NT2/D1 (cell line): ENCODE measurements around the gene FAM187B.

Experiments
- YY1 ChIP-seq: IDR thresholded peaks from 2 replicates; pipeline ENCODE4 v1.6.1; 2011; ENCODE audit not compliant: insufficient read length, insufficient read depth
- ZNF274 ChIP-seq: IDR thresholded peaks from 2 replicates; pipeline ENCODE4 v1.6.1; 2011; ENCODE audit warnings: mild to moderate bottlenecking, low read depth, low read length

DNA sequence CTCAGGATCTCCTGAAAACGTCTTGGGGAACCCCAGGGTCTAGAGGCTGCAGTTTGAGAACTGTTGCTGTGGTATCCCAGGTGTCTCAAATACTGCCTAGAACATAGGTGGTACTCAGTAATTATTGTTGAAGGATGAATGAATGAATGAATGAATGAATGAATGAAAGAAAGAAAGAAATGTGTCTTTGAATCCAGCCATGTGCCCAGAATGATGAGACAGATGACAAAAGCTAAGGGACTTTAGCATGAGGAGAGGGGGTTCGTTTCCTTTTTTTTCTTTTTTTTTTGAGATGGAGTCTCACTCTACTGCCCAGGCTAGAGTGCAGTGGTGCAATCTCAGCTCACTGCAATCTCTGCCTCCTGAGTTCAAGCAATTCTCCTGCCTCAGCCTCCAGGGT lies 28.0 kb upstream of the FAM187B start:
- no peak for TF ChIP-seq ZNF274
- TF ChIP-seq YY1, result no peak
